GM12878 (cell line): ENCODE data around the gene ADSS1. TPM values are rescaled to one million over a fixed set of nuclear protein-coding genes. Genes with fewer than 3 reads are reported as not detected.

Source experiments
- ATF7 ChIP-seq: fragments of 450-650 bp; IDR thresholded peaks from 2 replicates; pipeline ENCODE4 v1.6.1; 2016; ENCODE audit warnings: low read depth, mild to moderate bottlenecking
- CBX3 ChIP-seq: fragments of 200-600 bp; sonication (generic); IDR thresholded peaks from 2 replicates; pipeline ENCODE4 v1.6.1; 2016; ENCODE audit warnings: low read depth, borderline replicate concordance
- CBX5 ChIP-seq: sonication (generic); IDR thresholded peaks from 2 replicates; pipeline ENCODE4 v1.6.1; 2016; ENCODE audit warnings: low read depth, moderate library complexity, mild to moderate bottlenecking, inconsistent platforms
- GATAD2B ChIP-seq: fragments of 450-650 bp; conservative IDR thresholded peaks from 2 replicates; pipeline ENCODE4 v1.6.1; 2017; ENCODE audit warnings: low read depth, mild to moderate bottlenecking, moderate library complexity
- IRF4 ChIP-seq: IDR thresholded peaks from 2 replicates; pipeline ENCODE4 v1.6.1; 2011; ENCODE audit warnings: low read depth, low read length
- KDM1A ChIP-seq: fragments of 200-600 bp; sonication (generic); IDR thresholded peaks from 2 replicates; pipeline ENCODE4 v1.6.1; 2016; ENCODE audit warnings: borderline replicate concordance
- NFYB ChIP-seq: IDR thresholded peaks from 2 replicates; pipeline ENCODE4 v1.6.1; 2011; ENCODE audit warnings: low read depth, mild to moderate bottlenecking, low read length, improper control_type of control experiment, moderate library complexity; ENCODE audit not compliant: insufficient read depth
- NR2C2 ChIP-seq: IDR thresholded peaks from 2 replicates; pipeline ENCODE4 v1.6.1; 2011; ENCODE audit warnings: borderline replicate concordance, low read depth; ENCODE audit not compliant: control insufficient read depth, insufficient read length
- PML ChIP-seq: IDR thresholded peaks from 2 replicates; pipeline ENCODE4 v1.6.1; 2012; ENCODE audit warnings: low read length, inconsistent platforms
- POLR2AphosphoS2 ChIP-seq: IDR thresholded peaks from 2 replicates; pipeline ENCODE4 v1.6.1; 2011; ENCODE audit warnings: low read depth, mild to moderate bottlenecking, low read length, improper control_type of control experiment, moderate library complexity
- RB1 ChIP-seq: fragments of 450-650 bp; formaldehyde crosslinking; IDR thresholded peaks from 2 replicates; pipeline ENCODE4 v1.6.1; 2017; ENCODE audit warnings: mild to moderate bottlenecking, borderline replicate concordance
- RCOR1 ChIP-seq: conservative IDR thresholded peaks from 2 replicates; pipeline ENCODE4 v1.6.1; 2012; ENCODE audit warnings: low read depth, low read length, improper control_type of control experiment
- RELA ChIP-seq: fragments of 450-650 bp; IDR thresholded peaks from 2 replicates; pipeline ENCODE4 v1.8.0; 2014; ENCODE audit warnings: borderline replicate concordance; ENCODE audit not compliant: partially characterized antibody
- SIX5 ChIP-seq: IDR thresholded peaks from 2 replicates; pipeline ENCODE4 v1.6.1; 2011; ENCODE audit warnings: mild to moderate bottlenecking, low read depth, low read length, moderate library complexity; ENCODE audit not compliant: severe bottlenecking
- SP1 ChIP-seq: IDR thresholded peaks from one replicate; pipeline ENCODE4 v1.6.1; 2011; ENCODE audit warnings: low read depth, low read length
- SUZ12 ChIP-seq: fragments of 200-600 bp; sonication (generic); IDR thresholded peaks from one replicate; pipeline ENCODE4 v1.6.1; 2018; ENCODE audit warnings: antibody characterized with exemption, mild to moderate bottlenecking; ENCODE audit not compliant: unreplicated experiment
- ZNF217 ChIP-seq: fragments of 450-650 bp; IDR thresholded peaks from 2 replicates; pipeline ENCODE4 v1.6.1; 2017; ENCODE audit warnings: antibody characterized with exemption, mild to moderate bottlenecking
- ZNF622 ChIP-seq: fragments of 450-650 bp; IDR thresholded peaks from 2 replicates; pipeline ENCODE4 v1.6.1; 2017; ENCODE audit warnings: mild to moderate bottlenecking, inconsistent platforms
- ZZZ3 ChIP-seq: IDR thresholded peaks from 2 replicates; pipeline ENCODE4 v1.6.1; 2011; ENCODE audit warnings: low read depth; ENCODE audit not compliant: control insufficient read depth, insufficient read length
- polyA plus RNA-seq, 11 experiments: library from polyadenylated mRNA; depleted of rRNA in 4 of 11; unstranded in 6 of 11; stranded (reverse) in 5 of 11; fragments of >200 nt; fragmentation: Nextera tagmentation in 4 of 11; fragmentation: Illumina TruSeq in 1 of 11; extraction: Ambion mirVana in 4 of 11; extraction: Trizol in 1 of 11; gene quantifications; 1 replicate in 1 of 11; 2 replicates in 10 of 11; pipeline versions ENCODE4 v1.2.1 to v1.2.3, GENCODE V29; 2011 to 2016; ENCODE audit warnings: inconsistent platforms in 2 of 11, missing spikeins in 2 of 11, low read depth in 1 of 11
- total RNA-seq, 4 experiments: library from RNA; depleted of rRNA in 3 of 4; stranded (reverse); fragments of >200 nt in 3 of 4; fragmentation: Illumina TruSeq in 1 of 4; extraction: Trizol in 1 of 4; gene quantifications; 2 replicates each; pipeline versions ENCODE4 v1.2.1 to v1.2.3, GENCODE V29; 2013 to 2021
- TF ChIP-seq, protein P1 (sequence below): fragments of 450-650 bp; IDR thresholded peaks from 2 replicates; pipeline ENCODE4 v1.6.1; 2017; ENCODE audit warnings: mild to moderate bottlenecking, low read depth, inconsistent platforms; ENCODE audit not compliant: poor library complexity, severe bottlenecking
- TF ChIP-seq, protein P2 (sequence below): fragments of 450-650 bp; IDR thresholded peaks from 2 replicates; pipeline ENCODE4 v1.6.1; 2017; ENCODE audit warnings: mild to moderate bottlenecking, moderate library complexity
- TF ChIP-seq, protein P3 (sequence below): IDR thresholded peaks from 2 replicates; pipeline ENCODE4 v1.6.1; 2011; ENCODE audit warnings: borderline replicate concordance, low read depth, mild to moderate bottlenecking, moderate library complexity, low read length; ENCODE audit not compliant: insufficient read depth, poor library complexity, severe bottlenecking
- TF ChIP-seq, protein P4 (sequence below): IDR thresholded peaks from 2 replicates; pipeline ENCODE4 v1.6.1; 2011; ENCODE audit warnings: low read depth, mild to moderate bottlenecking, low read length, moderate library complexity, borderline replicate concordance; ENCODE audit errors: extremely low read depth

The ADSS1 gene
- total and polyA plus RNA-seq, 10 of the 15 experiments (the other 5 are each of a cell fraction or from before 2014, with no cell fraction given) = 0.11 to 0.45 (median 0.28) TPM; not detected in 5

DNA sequence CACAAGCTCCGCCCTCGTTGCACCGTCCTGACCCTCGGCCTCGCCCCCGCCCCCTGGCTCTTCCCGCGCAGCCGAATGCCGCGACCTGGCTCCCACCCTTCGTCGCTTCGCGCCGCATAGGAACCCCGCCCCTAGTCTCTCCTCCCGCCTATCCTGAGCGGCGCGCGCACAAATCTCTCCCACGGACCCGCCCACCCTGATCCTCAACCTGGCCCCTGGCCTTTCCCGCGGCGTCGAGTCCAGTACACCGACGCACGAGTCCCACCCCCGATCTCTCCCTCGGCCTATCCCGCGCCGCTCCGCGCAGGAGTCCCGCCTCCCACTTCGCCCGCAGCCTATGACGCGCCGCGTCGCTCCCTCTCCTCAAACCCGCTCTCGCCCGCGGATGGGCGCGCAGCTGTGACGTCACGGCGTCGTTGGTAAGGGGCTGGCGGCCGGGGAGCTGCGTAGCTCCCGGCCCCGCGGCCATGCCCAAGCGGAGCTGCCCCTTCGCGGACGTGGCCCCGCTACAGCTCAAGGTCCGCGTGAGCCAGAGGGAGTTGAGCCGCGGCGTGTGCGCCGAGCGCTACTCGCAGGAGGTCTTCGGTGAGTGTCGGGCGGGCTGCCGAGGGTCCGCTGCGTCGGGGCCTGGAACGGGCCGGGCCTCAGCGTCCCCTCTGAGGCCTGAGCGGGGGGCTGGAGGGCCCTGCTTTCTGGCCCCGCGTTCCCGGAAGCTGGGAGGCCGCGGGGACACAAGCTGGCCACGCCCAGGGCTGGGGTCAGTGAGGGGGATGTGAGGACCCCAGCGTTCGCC is 28.9 kb downstream of the ADSS1 start, which contains the start of gene SIVA1 (continued):
- TF ChIP-seq SIX5 = peak; percentile 32
- TF ChIP-seq GATAD2B = peak; percentile 75
- no peak for TF ChIP-seq ZZZ3
- TF ChIP-seq NFYB = peak; percentile 79
- TF ChIP-seq ZNF217 = no peak
- no peak; the same call in 1 of the 2 replicates for TF ChIP-seq PML
- TF ChIP-seq SP1 = peak; percentile 94
- TF ChIP-seq ATF7 = peak; percentile 74
- no peak for TF ChIP-seq CBX3
- TF ChIP-seq, protein P1, sequence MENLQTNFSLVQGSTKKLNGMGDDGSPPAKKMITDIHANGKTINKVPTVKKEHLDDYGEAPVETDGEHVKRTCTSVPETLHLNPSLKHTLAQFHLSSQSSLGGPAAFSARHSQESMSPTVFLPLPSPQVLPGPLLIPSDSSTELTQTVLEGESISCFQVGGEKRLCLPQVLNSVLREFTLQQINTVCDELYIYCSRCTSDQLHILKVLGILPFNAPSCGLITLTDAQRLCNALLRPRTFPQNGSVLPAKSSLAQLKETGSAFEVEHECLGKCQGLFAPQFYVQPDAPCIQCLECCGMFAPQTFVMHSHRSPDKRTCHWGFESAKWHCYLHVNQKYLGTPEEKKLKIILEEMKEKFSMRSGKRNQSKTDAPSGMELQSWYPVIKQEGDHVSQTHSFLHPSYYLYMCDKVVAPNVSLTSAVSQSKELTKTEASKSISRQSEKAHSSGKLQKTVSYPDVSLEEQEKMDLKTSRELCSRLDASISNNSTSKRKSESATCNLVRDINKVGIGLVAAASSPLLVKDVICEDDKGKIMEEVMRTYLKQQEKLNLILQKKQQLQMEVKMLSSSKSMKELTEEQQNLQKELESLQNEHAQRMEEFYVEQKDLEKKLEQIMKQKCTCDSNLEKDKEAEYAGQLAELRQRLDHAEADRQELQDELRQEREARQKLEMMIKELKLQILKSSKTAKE = no peak
- no peak for TF ChIP-seq IRF4
- TF ChIP-seq RB1 = no peak; the same call in 1 of the 2 replicates
- TF ChIP-seq POLR2AphosphoS2 = no peak
- TF ChIP-seq SUZ12 = no peak
- no peak for TF ChIP-seq KDM1A
- no peak for TF ChIP-seq CBX5
- TF ChIP-seq RCOR1 = no peak
- peak; percentile 68 for TF ChIP-seq RELA
- TF ChIP-seq, protein P2, sequence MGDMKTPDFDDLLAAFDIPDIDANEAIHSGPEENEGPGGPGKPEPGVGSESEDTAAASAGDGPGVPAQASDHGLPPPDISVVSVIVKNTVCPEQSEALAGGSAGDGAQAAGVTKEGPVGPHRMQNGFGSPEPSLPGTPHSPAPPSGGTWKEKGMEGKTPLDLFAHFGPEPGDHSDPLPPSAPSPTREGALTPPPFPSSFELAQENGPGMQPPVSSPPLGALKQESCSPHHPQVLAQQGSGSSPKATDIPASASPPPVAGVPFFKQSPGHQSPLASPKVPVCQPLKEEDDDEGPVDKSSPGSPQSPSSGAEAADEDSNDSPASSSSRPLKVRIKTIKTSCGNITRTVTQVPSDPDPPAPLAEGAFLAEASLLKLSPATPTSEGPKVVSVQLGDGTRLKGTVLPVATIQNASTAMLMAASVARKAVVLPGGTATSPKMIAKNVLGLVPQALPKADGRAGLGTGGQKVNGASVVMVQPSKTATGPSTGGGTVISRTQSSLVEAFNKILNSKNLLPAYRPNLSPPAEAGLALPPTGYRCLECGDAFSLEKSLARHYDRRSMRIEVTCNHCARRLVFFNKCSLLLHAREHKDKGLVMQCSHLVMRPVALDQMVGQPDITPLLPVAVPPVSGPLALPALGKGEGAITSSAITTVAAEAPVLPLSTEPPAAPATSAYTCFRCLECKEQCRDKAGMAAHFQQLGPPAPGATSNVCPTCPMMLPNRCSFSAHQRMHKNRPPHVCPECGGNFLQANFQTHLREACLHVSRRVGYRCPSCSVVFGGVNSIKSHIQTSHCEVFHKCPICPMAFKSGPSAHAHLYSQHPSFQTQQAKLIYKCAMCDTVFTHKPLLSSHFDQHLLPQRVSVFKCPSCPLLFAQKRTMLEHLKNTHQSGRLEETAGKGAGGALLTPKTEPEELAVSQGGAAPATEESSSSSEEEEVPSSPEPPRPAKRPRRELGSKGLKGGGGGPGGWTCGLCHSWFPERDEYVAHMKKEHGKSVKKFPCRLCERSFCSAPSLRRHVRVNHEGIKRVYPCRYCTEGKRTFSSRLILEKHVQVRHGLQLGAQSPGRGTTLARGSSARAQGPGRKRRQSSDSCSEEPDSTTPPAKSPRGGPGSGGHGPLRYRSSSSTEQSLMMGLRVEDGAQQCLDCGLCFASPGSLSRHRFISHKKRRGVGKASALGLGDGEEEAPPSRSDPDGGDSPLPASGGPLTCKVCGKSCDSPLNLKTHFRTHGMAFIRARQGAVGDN = no peak
- TF ChIP-seq, protein P3, sequence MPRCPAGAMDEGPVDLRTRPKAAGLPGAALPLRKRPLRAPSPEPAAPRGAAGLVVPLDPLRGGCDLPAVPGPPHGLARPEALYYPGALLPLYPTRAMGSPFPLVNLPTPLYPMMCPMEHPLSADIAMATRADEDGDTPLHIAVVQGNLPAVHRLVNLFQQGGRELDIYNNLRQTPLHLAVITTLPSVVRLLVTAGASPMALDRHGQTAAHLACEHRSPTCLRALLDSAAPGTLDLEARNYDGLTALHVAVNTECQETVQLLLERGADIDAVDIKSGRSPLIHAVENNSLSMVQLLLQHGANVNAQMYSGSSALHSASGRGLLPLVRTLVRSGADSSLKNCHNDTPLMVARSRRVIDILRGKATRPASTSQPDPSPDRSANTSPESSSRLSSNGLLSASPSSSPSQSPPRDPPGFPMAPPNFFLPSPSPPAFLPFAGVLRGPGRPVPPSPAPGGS = no peak
- TF ChIP-seq, protein P4, sequence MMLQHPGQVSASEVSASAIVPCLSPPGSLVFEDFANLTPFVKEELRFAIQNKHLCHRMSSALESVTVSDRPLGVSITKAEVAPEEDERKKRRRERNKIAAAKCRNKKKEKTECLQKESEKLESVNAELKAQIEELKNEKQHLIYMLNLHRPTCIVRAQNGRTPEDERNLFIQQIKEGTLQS = peak; percentile 36; the same call in 1 of the 2 replicates
- TF ChIP-seq ZNF622 = no peak
- TF ChIP-seq NR2C2 = no peak
